Urothelium cell line (cell line): ENCODE data around the gene ASTN1.

Experiments
- DNase-seq: peaks from one replicate; pipeline ENCODE4 v3.0.0; 2011; ENCODE audit warnings: low spot score, mixed read lengths
- FAIRE-seq: peaks from 2 replicates; lab custom pipeline; 2011; peaks lifted over from hg19 to GRCh38; lab: Jason Lieb, UNC

ASTN1 gene

DNA sequence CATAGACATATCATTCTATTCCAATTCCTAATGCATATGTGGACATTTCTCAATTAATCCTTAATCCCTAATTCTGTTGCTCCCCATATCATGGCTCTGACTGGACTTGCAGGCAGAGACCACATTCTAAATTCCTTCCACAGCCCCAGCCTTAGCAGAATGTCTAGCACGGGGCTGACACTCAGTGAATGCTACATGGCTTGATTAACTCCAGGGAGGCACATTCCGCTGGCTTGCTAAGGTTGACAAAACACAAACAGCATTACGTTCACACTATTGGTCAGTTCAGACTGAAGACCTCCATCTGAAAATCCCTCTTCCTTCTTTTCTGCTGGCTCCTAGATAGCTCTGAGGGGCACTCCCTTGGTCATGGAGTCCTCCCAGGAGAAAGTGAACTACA, 119.4 kb downstream of the ASTN1 start:
- DNase-seq = no peak
- FAIRE-seq = no peak

DNA sequence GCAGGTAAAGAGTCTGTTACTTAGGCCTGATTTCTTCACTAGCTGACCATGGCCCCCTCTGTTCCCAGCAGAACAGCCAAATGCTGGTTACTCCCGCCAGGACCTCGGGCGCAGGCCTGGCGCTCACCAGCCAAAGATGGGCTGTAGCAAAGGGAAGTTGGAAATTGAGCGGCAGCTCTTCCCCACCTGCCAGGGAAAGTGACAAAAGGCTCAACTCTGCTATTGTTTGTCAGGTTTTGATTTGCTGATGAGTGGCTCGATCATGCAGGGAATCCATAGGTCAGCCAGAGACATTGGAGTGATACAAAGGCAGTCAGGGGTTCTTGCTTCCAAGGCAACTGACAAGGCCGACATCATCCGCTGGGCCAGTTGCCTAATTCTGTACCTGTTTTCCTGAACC, 120.1 kb downstream of the ASTN1 start:
- no peak for FAIRE-seq

DNA sequence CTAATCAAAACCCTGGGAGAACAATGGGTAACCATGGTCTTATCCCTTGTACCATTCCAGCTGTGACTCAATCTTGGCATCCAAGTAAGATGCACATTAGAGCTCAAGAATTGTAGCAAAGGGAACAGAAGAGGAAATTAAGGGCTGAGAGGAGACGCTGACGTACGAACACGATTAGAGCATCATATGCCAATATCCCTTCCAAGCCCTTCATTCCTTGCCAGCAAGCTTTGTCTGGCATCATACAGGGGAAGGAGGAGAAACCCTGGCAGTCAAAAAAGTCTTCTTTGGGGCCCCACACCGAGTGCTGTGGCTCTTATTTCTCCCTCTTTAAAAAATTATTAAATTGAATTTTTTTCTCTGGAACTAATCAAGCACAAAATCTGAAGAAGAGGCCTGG, 120.9 kb downstream of the ASTN1 start:
- FAIRE-seq (no peak), DNase-seq (no peak)

More for the DNA sequence above, 120.1 kb downstream of the ASTN1 start:
- DNase-seq = no peak

DNA sequence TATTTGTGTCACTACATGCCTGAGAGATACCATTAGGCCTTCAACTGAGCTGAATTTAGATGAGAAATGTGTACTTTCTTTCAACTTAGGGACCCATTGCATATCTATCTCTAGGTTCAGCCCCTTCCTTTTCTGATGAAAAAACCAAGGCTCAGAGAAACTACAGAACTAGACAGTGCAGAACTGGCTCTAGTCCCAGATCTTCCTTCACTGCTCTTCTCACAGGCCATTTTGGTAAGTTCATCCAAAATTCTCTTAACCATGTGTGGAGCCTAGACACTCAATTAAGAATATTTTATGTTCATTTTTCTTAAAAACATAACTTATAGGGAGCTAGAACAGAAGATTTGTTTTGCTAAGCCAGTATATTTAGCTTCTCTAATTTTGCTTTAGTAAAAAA, 128.9 kb downstream of the ASTN1 start:
- no peak for FAIRE-seq
- DNase-seq = no peak

DNA sequence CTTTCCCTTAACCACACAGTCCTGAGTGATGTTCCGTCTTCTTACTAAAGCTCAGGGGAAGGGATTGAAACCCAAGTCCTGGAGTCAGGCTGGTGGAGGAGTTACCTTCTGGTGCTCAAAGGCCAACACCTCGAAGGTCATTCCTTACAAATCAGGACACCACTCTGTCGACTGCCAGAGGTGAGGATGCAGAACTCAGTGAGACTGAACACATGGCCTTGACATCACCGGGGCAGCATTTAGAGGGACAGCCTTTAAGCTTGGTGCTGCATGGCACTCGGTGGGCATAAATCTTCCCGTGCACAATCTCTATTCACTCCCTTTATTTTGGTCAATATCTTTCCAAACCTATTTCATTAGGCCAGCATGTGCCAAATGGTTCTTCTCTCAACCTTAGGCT, 130.9 kb downstream of the ASTN1 start:
- no peak for FAIRE-seq

DNA sequence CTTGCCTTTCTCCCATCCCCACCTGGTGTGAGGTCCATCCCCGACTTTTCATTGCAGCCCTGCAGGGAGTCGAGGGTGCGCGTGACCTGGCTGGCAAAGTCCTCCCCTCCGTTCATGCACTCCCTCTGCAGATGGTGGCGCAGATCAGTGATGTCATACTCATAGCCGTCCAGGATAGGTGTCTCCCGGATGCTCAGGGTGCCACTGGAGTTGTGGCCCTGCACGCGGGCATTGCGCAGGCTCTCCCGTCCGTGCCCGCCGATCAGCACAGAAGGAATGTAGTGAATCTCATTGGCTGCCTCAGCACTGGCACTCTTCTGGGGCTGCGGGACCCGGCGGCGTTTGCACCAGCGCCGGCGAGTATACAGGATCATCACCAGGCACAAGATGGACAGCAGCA, 132.1 kb downstream of the ASTN1 start:
- peak; percentile 77 for FAIRE-seq
- peak; percentile 85 for DNase-seq

More for the DNA sequence above, 130.9 kb downstream of the ASTN1 start:
- DNase-seq = no peak

DNA sequence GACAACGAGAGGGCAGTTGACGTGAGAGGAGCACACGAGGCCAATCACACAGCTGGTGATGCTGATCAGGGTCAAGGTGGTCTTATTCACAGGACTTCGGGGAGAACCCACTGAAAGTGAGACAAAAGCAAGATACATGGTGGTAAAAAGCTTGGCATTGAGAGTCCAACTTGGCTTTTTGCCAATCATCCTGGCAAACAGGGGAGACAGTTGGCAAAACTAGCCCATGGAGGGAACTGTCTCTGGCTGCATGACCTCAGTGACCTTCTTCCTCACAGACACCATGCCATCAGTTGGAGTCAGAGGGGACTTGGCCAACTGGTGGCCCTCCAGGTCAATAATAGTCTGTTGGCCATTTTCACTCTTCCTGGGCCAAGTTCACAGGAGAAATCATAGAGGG, 139.9 kb downstream of the ASTN1 start:
- DNase-seq (no peak), FAIRE-seq (peak; percentile 72)

DNA sequence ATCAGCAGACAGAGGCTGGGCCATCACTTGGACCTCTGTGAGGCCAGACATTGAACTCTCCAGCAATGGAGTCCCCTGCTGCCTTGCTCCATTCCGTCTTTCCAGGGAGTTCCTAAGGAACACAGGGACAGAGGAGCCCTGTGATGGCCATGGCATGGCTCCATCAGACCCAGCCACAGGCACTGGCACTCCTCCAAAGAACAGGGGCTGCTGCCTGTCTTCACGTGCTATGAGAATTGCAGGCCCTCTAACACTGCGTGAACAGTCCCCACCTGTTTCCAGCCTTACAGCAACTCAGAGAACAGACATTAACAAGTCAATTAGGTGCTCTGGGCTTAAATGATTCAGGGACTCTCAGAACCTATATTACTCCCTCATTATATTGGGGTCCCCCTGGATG, 140.8 kb downstream of the ASTN1 start:
- DNase-seq (no peak), FAIRE-seq (no peak)

DNA sequence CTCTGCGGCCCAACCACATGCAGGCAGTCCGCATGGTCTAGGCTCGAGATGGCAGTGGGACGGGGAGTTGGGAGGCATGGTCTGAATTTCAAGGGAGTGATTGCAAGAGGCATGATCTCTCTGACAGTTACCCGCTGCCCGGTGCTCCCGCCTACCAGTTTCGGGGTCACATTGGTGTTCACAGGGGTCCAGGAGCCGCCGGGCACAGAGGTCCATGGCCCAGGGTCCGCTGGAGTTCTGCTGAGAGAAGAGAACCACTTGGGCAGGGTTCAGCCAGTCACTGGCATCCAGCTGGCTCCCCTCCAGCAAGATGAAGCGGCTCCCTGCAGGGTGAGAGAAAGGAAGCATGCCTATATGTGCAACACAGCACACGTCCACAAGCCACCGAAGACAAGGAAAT, 141.3 kb downstream of the ASTN1 start:
- FAIRE-seq = no peak
- no peak for DNase-seq

DNA sequence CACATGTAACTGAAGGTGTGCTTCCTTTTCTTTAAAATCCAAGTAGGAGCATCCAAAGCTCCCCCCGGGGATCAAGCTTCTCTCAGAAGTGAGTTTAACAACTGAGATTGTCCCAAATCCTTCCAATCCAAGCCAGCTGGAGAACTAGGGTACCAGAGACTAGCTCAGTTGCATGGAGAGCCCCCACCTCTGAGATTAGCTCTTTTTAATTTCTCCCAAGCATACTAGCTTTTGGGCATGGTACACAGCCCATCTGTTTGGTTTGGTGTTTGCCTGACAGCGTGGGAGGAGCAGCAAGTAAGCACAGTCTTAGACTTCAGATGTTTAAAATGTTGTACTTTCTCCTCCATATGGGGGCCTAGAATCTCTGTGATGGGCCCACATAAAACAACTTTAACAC, 142.8 kb downstream of the ASTN1 start:
- DNase-seq = no peak

DNA sequence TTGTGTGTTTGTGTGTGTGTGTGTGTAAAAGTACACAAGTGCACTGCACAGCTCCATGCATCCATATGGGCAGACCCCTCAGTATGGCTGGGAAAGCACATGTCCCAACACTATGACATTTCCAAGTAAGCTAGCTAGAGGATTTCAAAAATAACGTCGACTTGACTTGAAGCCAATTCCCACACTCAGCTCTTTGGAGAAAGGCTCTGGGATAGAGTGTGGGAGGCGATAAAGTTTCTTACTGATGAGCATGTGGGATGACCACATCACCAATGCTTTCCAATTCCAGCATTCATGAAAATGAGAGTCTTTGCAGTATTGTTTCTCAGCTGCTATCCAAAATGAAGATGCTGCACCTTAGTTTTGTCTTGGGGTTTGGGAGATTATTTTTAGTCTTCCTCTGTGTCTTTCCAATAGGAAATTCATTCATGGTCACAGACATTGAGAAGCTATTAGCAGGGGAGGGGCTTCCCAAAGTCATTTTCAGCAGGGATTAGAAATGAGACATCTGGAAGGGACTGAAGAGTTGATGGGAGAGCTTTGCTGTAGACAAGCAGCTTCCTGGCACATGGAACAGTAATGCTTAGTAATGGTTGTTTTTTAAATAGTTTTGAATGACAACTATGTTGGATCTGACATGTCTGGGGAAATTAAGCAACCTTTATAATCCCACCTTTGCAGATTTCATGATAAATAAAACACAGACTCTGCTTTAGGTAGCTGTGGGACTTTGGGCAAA, 143.5 kb downstream of the ASTN1 start:
- FAIRE-seq = no peak
- no peak for DNase-seq

More for the DNA sequence above, 142.8 kb downstream of the ASTN1 start:
- no peak for FAIRE-seq

DNA sequence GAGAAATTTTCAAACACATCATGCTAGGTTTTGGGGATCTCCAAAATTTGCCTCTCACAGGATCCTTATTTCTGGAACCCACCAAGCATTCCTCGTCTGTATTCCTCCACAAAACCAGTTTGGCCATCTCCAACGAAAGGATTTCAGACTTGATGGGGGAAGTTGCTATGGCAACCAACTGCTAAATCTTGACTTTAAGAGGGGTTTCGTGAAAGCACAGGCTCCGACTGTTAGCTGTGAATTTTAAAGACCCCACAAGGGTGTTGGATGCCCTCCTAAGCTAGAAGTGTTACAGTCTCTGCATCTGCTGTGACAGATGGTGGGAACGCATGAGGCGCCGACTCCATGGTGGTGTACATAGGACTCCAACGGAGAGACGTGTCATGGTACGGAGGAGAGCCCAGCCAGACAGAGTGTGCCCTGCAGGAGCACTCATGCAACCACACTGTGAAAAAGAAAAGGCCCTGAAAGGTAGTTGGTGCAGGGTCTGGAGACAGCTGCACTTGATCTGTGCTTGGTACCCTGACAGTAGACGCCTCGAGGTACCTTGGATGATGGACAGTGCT, 147.1 kb downstream of the ASTN1 start:
- no peak for FAIRE-seq

DNA sequence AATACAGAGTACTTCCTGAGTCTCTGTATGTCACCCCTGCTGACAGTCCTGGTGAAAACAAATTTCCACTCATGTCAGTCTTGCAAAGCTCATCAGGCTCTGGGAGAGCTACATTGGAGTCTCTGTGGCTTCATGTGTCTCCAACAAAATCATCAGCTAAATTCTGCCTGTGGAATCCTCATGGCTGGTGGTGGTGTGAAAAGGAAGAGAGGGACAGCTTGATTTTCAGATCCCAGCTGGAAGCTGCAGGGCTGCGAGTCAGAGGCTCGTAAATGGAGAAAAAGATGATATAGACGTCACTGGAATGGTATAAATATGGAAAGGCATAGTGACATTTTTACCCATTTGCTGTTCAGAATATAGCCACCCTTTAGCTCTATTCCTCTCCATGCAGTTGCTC, 150.2 kb downstream of the ASTN1 start:
- DNase-seq (no peak), FAIRE-seq (no peak)

More for the DNA sequence above, 147.1 kb downstream of the ASTN1 start:
- no peak for DNase-seq

DNA sequence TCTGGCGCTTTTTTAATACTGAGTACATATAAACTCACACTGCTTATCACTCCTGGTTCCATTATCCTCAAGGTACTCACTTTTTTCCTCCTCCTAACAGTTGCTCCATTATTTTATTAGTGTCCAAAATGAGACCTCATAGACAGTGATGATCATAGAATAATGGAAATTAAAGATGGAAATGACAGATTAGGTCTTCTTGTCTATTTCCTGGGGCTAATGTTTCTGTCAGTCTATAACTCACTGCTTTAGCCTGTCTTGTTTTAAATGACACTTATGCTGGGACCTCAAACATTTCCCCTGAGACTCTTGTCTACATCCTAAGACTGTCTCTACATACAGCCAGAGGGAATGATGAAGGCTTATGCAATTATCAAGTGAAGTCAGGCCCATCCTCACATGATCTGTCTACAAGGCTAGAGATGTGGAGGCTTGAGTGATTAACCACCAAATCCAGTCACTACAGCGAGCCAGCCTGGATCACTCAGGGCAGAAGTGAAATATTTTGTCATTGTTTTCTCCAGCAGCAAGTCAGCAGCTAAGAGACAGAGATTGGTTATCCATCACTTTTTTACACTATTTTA, 152.1 kb downstream of the ASTN1 start:
- FAIRE-seq = no peak
- no peak for DNase-seq

DNA sequence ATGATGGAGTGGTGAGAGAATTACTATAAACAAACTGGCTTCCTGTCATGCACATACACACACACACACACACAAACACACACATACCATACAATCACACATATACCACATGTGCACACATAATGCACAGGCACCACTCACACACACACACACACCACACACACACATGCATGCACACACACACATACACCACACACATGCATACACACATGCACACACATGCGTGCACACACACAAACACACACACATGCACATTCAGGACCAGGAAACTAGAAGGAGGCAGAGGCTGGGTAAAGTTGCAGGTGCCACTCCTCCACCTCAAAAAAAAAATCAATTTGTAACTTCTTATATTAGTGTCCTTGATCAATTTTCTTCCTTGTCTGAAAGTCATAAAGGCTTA, 153.0 kb downstream of the ASTN1 start:
- FAIRE-seq (peak; percentile 93), DNase-seq (no peak)

DNA sequence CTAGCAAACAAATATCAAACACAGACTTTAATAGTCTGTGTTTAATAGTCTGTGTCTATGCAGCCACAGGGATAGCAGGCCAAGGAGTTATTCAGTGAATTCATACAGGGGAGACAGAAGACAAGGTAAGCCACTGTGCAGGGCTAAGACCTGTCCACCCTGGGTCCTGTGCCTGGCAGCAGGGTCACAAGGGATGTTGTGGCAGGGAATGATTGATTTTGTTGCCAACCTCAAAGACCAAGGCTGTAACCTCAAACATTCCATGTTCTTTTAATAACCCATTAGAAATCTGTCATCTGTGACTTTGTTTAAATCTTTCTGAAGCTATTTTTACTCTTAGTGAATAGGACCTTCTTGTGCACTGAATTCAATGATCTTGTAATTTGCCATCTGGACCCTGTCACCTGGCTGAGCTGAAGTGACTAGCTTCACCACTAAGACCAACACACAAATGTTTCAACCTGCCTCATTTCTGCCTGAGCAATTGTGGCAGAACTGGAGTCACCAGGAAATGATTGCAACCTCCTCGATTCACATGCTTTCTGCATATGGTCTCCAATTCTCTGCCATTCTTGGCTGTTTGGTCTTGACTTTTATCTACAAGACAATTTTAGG, 154.2 kb downstream of the ASTN1 start:
- DNase-seq (no peak), FAIRE-seq (no peak)

DNA sequence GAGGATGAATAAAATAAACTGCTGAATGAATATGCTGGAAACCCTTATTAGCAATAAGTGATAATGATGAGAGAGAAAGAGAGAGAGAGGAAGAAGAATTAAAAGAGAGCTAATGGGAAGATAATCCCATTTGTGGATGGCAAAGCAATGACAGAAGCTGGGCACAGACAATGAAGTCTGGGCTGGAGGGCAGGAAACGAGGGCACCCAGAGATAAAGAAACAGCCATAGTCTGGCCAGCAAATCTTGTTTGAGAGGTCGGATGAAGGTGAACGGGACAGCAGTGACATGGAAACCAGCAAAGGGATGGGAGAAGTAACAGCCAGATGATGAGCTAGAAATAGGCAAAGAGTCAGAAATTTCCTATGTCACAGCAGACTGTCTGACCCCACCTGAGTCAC, 155.9 kb downstream of the ASTN1 start:
- DNase-seq (no peak), FAIRE-seq (no peak)

DNA sequence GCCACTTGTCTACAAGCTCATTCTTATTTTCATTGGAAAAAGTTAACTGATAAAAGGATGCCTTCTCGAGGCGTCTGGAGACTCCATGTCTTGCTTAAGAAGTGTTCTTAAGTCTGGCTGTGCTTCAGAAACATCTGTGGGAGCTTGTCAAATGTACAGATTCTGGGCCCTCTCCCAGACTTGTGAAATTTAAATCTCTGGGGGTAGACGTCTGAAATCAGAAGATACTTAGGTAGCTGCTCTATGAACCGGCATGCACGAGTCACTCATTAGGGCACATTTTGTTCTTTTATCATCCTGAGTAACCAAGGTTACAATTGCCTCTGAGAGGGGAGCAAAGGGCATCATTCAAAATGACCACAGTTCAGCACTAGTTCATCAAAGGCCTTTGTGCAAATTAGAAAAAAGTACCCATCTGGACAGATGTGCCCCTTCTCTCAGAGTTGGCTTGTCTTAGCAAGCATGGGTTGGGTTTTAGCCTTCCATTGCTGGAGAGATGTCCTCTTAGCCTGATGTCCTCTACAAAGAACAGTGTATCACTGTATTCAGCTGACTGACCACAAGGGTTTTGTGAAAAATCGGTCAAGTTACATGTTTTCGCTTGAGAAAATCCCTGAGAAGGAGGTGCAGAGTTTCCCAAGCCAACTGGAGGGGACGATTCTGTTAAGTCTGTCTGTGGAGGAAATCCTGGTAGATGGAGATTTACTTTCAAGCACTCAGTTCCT, 156.9 kb downstream of the ASTN1 start:
- FAIRE-seq (no peak), DNase-seq (no peak)

DNA sequence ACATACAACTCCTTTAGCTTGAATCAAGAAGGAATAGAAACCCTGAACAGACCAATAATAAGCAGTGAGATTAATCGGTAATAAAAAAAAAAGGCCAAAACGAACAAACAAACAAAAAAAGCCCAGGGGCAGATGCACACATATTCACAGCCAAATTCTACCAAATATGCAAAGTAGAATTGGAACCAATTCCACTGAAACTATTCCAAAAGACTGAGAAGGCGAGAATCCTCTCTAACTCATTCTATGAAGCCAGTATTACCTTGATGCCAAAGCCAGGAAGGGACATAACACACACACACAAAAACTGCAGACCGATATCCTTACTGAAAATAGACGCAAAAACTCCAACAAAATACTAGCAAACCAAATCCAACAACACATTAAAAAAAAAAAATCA, 161.6 kb downstream of the ASTN1 start:
- no peak for FAIRE-seq
- no peak for DNase-seq

DNA sequence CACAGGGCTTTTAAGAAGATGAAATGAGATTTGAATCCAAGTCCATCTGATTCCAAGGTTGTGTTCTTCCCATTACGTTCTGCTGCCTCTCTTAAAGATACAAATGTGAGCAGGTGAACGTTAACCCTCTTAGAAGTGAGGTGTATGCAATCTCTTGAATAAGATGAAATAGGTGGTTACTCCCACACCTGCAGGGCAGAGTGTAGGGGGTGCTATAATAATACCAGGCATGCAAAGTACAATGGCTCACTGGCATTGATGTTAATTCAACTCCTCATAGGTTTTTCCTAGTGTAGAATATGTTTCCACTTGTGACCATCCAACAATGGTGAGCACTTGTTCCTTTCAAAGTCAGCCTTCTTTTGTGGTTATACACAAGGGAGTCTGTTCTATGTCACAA, 163.0 kb downstream of the ASTN1 start:
- DNase-seq (no peak), FAIRE-seq (no peak)

DNA sequence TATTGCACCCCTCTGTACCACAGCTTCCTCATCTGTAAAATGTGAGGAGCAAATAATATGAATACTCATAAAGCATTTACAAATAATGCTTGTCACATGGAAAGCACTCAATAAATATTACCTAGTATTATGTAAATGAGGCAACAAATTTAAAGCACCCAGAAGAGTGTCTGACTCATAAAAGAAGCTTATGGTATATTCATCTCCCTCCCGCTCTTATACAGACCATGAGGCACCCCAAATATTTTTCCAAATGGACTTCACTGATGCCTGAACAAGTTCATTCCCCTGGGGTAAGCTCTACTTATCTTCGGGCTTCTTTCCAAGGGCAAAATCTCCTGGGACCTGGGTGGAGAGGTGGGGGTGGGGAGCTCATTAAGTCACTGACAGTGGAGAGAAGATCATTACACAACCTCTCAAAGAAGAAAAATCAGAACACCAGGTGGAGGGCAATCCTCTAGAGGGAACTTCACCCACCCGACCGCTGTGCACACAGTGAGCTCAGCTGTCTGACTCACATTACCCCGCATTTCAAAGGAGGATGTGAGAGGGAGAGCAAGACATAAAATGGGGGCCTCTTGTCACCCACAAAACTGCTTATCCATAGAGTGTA, 166.2 kb downstream of the ASTN1 start:
- DNase-seq = peak; percentile 23
- FAIRE-seq = no peak
